OCI-LY7 (cell line): ENCODE results near the gene SLC9A2. TPM values are rescaled to one million over a fixed set of nuclear protein-coding genes. Genes with fewer than 3 reads are reported as not detected.

ENCODE experiments used
- BruUV-seq: library from RNA; stranded (reverse); fragments of 400-500 nt; replicated peaks from 2 replicates; lab custom pipeline; 2021; lab: Mats Ljungman, UMichigan
- CTCF ChIA-PET: fragments of 300-600 bp; sonication (Branson Sonifier 250); formaldehyde crosslinking; loops from one replicate; lab custom pipeline; 2022; ENCODE audit warnings: antibody characterized with exemption; ENCODE audit not compliant: unreplicated experiment; lab: Charles Lee
- POLR2A ChIA-PET: fragments of 300-600 bp; sonication (Branson Sonifier 250); formaldehyde crosslinking; loops from one replicate; lab custom pipeline; 2022; ENCODE audit warnings: antibody characterized with exemption; lab: Charles Lee
- DNase-seq: peaks from one replicate; pipeline ENCODE4 v3.0.0-alpha.2; 2015; ENCODE audit warnings: low spot score
- H2AFZ ChIP-seq: fragments of 200-600 bp; sonication (generic), shearing (Covaris generic); 2 replicates; pipeline ENCODE4 v1.6.1; 2014; ENCODE audit warnings: mild to moderate bottlenecking, antibody characterized with exemption, low read length, moderate library complexity
- H3K27ac ChIP-seq: fragments of 200-600 bp; sonication (generic); 2 replicates; pipeline ENCODE4 v1.5.1; 2014; ENCODE audit warnings: mixed run types, low read depth, mild to moderate bottlenecking, moderate library complexity, low read length, inconsistent platforms; ENCODE audit not compliant: poor library complexity, severe bottlenecking
- H3K36me3 ChIP-seq: fragments of 200-600 bp; sonication (generic); 2 replicates; pipeline ENCODE4 v1.6.1; 2014; ENCODE audit warnings: mild to moderate bottlenecking, antibody characterized with exemption, low read length, moderate library complexity, mixed read lengths; ENCODE audit not compliant: insufficient read depth
- H3K4me1 ChIP-seq: fragments of 200-600 bp; sonication (generic); 2 replicates; pipeline ENCODE4 v1.5.1; 2014; ENCODE audit warnings: mild to moderate bottlenecking, low read length; ENCODE audit not compliant: insufficient read depth, poor library complexity, severe bottlenecking
- H3K4me2 ChIP-seq: fragments of 200-600 bp; sonication (generic); 2 replicates; pipeline ENCODE4 v1.6.1; 2014; ENCODE audit warnings: mild to moderate bottlenecking, low read length
- H3K4me3 ChIP-seq: fragments of 200-600 bp; sonication (generic); 2 replicates; pipeline ENCODE4 v1.5.1; 2014; ENCODE audit warnings: mild to moderate bottlenecking, low read depth, low read length; ENCODE audit not compliant: poor library complexity, severe bottlenecking
- H3K79me2 ChIP-seq: fragments of 200-600 bp; sonication (generic); 2 replicates; pipeline ENCODE4 v1.6.1; 2016; ENCODE audit warnings: low read depth, mild to moderate bottlenecking, low read length, moderate library complexity, mixed read lengths; ENCODE audit not compliant: insufficient read depth
- H3K9me2 ChIP-seq: fragments of 200-600 bp; sonication (generic); 2 replicates; pipeline ENCODE4 v1.6.1; 2016; ENCODE audit warnings: mild to moderate bottlenecking, low read length, mixed read lengths; ENCODE audit not compliant: insufficient read depth
- H3K9me3 ChIP-seq: fragments of 200-600 bp; sonication (generic); 2 replicates; pipeline ENCODE4 v1.6.1; 2014; ENCODE audit warnings: mild to moderate bottlenecking, mixed run types, low read length, mixed read lengths
- H4K20me1 ChIP-seq: fragments of 200-600 bp; sonication (generic); 2 replicates; pipeline ENCODE4 v1.6.1; 2014; ENCODE audit warnings: mild to moderate bottlenecking, antibody characterized with exemption, low read length, moderate library complexity, mixed read lengths; ENCODE audit not compliant: insufficient read depth
- CTCF ChIP-seq: fragments of 200-600 bp; sonication (generic); conservative IDR thresholded peaks from 2 replicates; pipeline ENCODE4 v1.5.1; 2014; ENCODE audit warnings: mild to moderate bottlenecking, antibody characterized with exemption, low read length, moderate library complexity, mixed read lengths
- EZH2phosphoT487 ChIP-seq: fragments of 200-600 bp; sonication (generic); IDR thresholded peaks from 2 replicates; pipeline ENCODE4 v1.6.1; 2018; ENCODE audit warnings: low read depth, borderline replicate concordance, mild to moderate bottlenecking, mixed run types, antibody characterized with exemption, low read length, moderate library complexity, mixed read lengths
- intact Hi-C: fragments of 100-400 bp; cut with micrococcal nuclease; formaldehyde crosslinking; loops from one replicate; pipeline ENCODE4 v1.10.0; 2022; ENCODE audit not compliant: unreplicated experiment
- total RNA-seq, 2 experiments: library from RNA; depleted of rRNA in 1 of 2; stranded (reverse); fragments of >200 nt in 1 of 2; shearing (Covaris generic) in 1 of 2; gene quantifications; 2 replicates each; pipeline ENCODE4 v1.2.3, GENCODE V29; 2014 to 2022

Gene SLC9A2
- total RNA-seq, 2 experiments from 2014 or later, result not detected

DNA sequence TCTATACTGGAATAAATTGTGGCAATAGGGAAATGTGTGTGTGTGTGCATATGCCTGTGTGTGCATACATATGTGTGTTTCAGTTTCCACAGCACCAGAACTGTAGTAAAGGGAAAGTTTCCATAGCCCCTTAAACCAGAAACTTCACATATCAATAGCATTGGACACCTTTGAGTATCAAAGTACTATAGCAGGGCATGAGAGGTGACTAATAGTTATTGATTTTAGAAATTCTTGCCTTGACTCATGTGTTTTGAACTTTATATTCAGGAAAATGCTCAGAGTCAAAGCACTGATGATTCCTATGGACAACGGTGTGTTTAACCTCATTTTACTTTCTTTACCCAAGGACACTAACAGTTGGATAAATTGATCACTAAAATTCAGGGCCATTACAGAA is 50.0 kb downstream of the SLC9A2 start:
- no TSS peak for BruUV-seq
- DNase-seq, result no peak
- ChIA-PET CTCF (no interaction called here), POLR2A (no interaction called here)
- Histone ChIP-seq H4K20me1 (no peaks in the 10 kb centered on the region), H3K9me3 (no peaks in the 10 kb centered on the region), H2AFZ (no peak overlapping the region), H3K4me3 (no peak overlapping the region), H3K36me3 (no peaks in the 10 kb centered on the region), H3K4me2 (no peak overlapping the region), H3K79me2 (no peaks in the 10 kb centered on the region), H3K4me1 (no peaks in the 10 kb centered on the region), H3K27ac (no peak overlapping the region), H3K9me2 (no peaks in the 10 kb centered on the region)
- TF ChIP-seq CTCF, result no peak
- TF ChIP-seq EZH2phosphoT487, result no peak
- intact Hi-C loops, result no loop called here

- Histone ChIP-seq H2AFZ (no peak overlapping the region), H3K4me1 (no peaks in the 10 kb centered on the region), H4K20me1 (no peaks in the 10 kb centered on the region), H3K4me2 (no peak overlapping the region), H3K9me2 (no peaks in the 10 kb centered on the region), H3K27ac (no peak overlapping the region), H3K36me3 (no peaks in the 10 kb centered on the region), H3K4me3 (no peak overlapping the region), H3K79me2 (no peaks in the 10 kb centered on the region), H3K9me3 (no peaks in the 10 kb centered on the region)
- no TSS peak for BruUV-seq
- CTCF ChIA-PET, result no interaction called here
- no peak for TF ChIP-seq EZH2phosphoT487
- no peak for TF ChIP-seq CTCF
- intact Hi-C loops, result no loop called here
- no peak for DNase-seq
- POLR2A ChIA-PET, result no interaction called here
Observed at GRCh38 chr2:102672107-102672776, 52.9 kb downstream of the SLC9A2 start.

DNA sequence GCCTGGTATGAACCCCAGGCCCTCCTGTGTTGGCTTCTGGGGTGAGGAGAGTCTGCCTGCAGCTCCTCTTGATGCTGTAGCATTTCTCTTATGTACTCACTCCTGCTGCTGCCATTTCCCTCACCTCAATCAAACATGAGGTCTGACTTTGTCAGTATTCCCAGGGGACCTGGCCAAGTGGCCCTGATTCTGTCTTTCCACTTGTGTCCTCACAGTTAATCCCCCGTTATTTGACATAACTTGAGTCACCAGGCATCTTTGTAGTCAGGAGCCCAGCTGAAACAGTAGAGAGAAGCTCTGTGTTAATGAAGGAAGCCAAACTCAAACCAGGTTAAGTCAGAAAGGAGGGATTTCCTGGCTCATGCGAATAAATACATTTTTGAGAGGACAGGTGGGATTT is 55.0 kb downstream of the SLC9A2 start:
- POLR2A ChIA-PET, result no interaction called here
- BruUV-seq, result no TSS peak
- Histone ChIP-seq H2AFZ (no peak overlapping the region), H3K4me3 (no peak overlapping the region), H3K36me3 (no peaks in the 10 kb centered on the region), H4K20me1 (no peaks in the 10 kb centered on the region), H3K4me1 (no peaks in the 10 kb centered on the region), H3K27ac (no peak overlapping the region), H3K9me2 (no peaks in the 10 kb centered on the region), H3K9me3 (no peaks in the 10 kb centered on the region), H3K79me2 (no peaks in the 10 kb centered on the region), H3K4me2 (no peak overlapping the region)
- TF ChIP-seq CTCF (no peak), EZH2phosphoT487 (no peak)
- CTCF ChIA-PET, result no interaction called here
- intact Hi-C loops, result no loop called here
- no peak for DNase-seq
